RCC 7860 (cell line): ENCODE results near the gene NOL4L.
"Not testable (repeated sequence)": the region's sequence is repeated elsewhere in the genome, so short reads cannot be mapped to it uniquely, and the experiment has no call there.

ENCODE experiments used
- DNase-seq: peaks from one replicate; pipeline ENCODE4 v3.0.0-alpha.2; 2015; ENCODE audit warnings: low spot score
- FAIRE-seq: peaks from 2 replicates; lab custom pipeline; 2012; peaks lifted over from hg19 to GRCh38; lab: Jason Lieb, UNC

NOL4L gene

DNA sequence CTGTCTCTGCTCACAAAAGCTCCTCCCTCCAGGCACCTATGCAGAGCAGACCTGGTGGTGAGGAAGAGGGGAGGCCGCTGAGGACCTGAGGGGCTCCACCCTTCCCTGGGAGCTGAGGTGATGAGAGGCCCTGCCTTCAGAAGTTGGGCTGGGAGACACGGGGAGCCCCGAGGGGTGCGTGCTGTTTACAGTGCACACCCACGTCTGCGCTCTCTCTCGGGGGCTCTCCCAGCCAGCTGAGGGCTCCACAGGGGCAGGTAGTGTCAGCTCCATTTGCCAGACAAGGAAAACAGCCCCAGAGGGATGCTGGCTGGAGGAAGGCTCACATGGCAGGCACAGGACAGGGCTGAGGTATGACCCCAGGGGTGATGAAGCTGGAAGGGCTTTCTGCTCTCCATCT is 13.5 kb upstream of the NOL4L start:
- FAIRE-seq (no peak), DNase-seq (no peak)

DNA sequence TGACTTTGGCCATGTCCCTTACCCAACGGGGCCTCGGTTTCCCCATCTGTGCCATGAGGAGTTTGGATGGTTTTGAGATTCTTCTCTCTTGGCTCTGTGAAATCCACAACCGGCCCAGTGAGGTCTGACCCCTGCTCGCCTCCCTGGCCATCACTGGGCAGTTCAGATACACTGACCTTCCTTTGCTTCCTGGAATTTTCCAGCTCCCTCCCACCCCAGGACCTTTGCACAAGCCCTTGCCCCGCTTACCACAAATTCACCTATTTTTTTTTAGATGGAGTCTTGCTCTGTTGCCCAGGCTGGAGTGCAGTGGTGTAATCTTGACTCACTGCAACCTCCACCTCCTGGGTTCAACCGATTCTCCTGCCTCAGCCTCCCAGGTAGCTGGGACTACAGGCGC is 12.6 kb upstream of the NOL4L start:
- FAIRE-seq (no peak), DNase-seq (no peak)

DNA sequence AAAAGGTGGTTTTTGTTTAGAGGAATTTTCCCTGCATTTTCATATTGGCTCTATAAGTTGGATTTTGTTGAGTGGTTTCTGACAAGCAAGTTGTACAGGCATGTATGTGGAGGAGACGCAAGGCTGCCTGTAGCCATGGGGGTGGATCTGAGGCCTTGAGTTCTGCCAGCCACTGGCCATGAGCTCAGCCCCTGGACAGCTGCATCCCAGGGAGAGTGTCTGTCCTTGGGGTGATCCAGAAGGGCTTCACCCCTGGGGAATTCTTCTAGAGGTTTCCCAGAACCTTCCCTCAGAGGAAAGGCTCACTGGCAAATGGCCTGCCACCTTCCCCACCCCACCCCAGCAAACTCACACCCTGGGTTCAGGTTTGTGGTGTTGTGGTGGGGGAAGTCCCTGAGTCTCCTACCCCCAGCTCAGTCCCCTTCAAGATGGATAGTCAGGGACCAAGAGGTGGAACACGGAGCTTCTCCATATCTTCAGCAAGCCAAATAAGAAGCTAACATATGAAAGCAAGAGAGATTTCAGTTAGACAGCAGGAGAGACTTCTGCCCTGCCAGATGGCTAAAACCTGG is 11.6 kb upstream of the NOL4L start:
- no peak for DNase-seq
- no peak for FAIRE-seq

DNA sequence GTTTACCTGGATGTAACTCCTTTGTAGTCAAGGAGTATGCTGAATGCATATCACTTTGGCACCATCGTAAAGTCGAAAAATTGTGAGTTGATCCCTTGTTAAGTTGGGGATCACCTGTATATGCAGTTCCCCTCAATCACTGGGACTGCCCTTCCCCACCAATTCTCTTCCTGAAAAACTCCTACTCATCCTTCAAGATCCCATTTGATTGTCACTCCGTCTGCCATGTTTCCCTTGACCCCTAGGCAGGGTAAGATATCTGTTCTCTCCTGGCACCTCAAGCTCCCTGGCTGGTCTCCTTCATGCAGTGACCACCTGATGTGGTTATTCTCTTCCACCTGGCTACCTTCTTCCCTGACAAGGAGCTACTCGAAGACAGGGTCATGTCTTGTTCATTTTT is 10.0 kb upstream of the NOL4L start:
- DNase-seq = no peak
- no peak for FAIRE-seq

DNA sequence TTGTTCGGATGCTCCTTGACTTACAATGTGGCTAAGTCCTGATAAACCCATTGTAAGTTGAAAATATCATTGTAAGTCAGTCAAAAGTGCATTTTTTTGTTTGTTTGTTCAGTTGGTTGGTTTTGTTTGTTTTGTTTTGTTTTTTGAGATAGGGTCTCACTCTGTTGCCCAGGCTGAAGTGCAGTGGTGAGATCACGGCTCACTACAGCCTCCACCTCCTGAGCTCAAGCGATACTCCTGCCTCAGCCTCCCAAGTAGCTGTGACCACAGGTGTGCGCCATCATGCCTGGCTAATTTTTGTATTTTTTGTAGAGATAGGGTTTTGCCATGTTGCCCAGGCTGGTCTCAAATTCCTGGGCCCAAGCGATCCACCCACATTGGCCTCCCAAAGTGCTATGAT is 9.5 kb upstream of the NOL4L start:
- DNase-seq, FAIRE-seq: not testable (repeated sequence)

DNA sequence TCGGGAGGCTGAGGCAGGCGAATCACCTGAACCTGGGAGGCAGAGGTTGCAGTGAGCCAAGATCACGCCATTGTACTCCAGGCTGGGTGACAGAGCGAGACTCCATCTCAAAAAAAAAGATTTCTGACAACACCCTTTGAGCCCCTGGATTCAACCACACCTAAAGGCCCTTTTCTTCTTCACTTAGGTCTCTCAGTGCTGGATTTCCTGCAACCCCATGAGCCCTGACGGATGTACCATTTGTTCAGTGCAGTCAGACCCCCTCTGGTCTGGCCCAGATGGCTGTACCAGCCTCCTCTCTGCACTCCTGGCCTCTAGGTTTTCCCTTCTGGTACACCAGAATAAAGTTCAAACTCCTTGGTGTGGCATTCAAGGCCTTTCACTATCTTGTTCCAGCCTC is 9.1 kb upstream of the NOL4L start:
- no peak for FAIRE-seq
- no peak for DNase-seq

DNA sequence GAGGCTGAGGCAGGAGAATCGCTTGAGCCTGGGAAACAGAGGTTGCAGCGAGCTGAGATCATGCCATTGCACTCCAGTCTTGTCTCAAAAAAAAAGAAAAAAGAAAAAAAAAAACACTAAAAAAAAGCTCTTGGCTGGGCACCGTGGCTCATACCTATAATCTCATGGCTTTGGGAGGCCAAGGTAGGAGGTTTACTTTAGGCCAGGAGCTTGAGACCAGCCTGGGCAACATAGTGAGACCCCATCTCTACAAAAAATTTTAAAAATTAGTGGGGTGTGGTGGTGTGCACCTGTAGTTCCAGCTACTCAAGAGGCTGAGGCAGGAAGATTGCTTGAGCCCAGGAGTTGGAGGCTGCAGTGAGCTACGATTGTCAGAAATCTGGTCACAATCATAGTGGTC is 7.5 kb upstream of the NOL4L start:
- not testable (repeated sequence) for FAIRE-seq, DNase-seq

DNA sequence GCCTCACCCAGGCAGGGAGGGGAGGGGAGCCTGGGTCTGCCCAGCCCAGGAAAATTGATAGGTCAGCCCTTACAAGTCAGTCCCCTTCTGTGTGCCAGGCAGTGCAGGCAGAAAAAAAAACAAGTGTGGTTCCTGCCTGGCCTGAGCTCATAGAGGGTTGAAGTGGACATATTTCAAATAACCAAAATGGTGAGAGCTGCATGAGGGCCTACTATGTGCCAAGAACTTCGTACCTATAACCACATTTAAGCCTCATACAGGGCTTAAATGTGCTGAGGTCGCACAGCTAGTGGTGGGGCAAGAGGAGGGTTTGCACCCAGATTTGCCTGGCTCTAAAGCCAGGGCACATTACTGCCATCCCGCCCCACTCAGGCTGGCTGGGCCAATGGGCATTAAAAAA is 6.9 kb upstream of the NOL4L start:
- DNase-seq (no peak), FAIRE-seq (no peak)

DNA sequence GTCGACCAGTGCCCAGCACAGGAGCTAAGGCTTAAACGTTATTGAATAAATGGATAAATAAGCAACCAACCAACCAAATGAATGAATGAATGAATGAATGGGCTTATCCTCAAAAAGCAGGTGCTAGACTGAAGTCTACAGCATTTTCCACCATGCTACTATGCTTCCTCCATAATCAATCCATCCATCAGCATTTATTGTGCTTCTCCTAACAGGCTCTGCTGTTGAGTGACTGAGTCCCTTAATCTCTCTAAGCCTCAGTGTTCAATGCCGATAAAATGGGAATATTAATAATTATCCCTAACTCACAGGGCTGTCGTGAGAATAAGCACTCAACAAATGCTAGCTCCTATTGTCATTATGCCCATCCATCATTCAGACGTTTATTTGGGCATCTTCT is 4.6 kb upstream of the NOL4L start:
- FAIRE-seq (no peak), DNase-seq (no peak)

DNA sequence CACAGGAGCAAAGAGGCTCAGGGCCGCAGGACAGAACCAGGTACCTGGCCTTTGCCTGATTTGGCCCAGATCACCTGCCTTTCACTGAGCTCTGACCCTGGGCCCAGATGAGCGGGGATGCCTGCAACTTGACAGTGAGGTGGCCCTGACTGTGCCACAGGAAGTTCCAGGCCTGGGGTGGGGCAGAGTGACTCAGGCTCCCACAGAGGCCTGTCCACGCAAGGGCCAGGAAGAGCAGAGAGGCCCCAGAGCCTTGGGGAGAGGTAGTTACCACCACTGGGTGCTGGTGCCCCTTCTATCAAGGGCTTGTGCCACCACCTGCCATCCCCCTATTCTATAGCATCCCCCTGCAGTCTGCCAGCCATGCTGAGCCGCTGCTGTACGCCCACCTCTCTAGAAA is 4.1 kb upstream of the NOL4L start:
- FAIRE-seq (no peak), DNase-seq (peak; percentile 46)

DNA sequence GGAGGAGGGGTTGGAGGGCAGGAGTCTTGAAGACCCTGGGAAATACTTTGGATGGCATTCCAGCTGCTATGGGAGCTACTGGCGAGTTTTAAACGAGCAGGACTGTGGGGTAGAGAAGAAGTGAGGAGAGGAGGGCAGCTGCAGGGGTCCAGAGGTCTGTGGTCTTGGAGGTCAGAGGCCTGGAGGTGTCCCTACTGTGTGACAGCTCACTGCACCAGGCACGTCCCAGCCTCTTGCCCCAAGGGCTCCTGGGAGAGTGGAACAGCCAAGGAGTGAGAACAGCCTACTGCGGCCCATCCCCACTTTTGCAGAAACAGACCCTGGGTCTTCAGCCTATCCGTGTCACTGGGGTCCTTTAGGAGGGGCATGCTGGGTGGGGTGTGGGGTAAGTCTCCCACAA is 2.9 kb upstream of the NOL4L start:
- no peak for FAIRE-seq
- no peak for DNase-seq

DNA sequence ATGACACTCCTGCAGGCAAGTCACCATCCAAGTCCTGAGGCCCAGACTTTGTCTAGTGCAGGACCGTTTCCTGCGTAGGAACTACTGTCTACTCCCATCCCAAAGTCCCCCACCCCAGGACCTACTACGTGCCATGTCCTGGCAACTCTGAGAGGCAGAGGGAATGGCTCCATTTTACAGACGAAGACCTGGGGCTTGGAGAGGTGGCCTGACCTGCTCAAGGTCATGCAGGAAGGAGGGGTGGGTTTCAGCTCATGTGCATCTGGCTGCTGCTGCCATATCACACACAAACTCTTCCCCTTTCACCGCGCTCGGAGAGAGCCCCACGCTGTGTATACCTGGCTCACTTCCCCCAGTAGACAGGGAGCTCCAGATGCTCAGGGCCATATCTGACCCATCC is 1.2 kb upstream of the NOL4L start:
- DNase-seq = no peak
- FAIRE-seq = no peak

DNA sequence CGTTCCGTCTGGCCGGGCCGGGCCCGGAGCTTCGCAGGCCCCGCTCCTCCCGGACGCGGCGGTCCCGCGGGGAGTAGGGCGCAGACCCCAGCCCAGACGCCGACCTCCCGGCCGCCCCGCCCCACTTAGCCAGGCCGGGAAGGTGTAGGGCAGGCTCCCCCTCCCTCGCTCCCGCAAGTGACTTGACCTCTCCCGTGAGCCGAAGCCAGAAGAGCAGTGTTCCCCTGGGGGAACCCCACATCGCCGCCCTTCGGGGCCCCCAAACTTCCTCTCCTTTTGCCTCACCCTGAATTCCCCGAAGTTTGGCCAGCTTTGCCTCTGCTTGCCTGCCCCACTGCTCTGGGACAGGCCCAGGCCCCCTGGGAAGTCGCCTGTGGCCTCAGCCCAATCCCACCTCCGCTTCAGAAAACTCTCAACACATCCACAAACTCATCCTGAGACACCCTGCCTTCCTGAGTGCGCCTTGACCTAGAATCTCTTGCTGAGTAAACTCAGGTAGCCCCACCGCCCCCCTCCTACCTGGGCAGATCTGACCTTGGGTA is 524 bp upstream of the NOL4L start:
- DNase-seq (no peak), FAIRE-seq (no peak)

DNA sequence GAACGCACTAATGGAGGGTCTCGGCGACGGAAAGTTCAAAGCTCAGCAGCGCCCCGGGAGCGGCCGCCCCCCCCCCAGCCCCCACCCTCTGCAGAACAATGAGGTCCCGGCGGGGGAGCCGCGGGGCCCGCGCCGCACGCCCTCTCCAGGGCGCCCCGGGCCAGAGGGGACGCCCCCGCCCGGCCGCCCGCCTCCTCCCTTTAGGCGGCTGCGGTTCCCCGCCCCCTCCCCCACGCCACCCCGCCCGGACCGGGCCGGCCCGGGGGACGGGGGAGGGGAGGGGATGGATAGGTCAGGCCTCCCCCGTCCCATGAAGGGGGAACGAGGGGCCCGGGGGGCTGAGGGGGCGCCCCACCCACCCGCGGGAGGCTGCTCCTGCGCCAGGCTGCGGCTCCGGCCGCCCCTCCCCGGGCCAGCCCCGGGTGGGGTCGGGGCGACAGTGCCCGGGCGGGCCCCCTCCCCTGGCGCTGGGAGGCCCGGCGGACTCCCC is 1.5 kb downstream of the NOL4L start:
- DNase-seq = no peak
- no peak for FAIRE-seq

DNA sequence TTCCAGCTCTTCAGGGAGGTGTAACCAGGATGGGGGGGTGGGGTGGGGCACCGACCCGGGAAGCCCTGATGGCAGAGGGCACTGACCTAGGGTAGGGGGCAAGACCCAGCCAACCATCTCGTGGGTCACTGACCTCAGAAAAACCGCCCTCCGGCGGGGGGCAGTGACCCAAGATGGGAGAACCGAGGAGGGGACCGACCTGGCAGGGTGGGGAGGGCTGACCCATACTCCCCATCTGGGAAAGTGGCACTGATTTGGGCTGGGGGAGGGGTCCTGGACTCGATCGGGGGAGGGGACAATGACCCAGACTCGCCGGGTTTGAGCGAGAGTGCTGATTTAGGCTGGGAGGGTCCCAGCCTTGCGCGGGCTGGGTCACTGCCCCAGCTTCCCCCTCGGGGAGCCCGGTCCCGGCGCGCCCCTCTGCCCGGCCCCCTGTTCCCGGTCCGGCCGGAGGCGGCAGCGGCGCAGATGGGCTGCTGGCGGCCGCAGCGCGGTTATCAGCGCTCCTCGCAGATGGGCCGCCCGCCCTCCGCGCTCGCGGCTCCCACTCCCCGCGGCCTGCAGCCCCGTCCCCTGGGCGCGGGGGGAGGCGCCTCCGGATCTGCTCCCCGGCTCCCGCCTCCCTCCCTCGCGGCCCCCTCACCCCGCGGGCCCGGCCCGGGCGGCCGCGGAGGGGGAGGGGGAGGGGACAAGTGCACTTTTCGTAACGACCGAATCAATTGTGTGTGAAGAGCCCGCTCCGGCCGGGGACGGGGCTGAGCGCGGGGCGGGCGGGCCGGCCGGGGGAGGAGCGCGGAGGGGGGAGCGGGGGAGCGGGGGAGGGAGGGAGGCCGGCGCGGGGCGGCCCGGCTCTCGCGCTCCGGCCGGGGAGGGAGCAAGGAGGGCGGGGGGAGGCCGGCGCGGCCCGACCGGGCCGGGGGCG is 2.2 kb downstream of the NOL4L start:
- DNase-seq = no peak
- FAIRE-seq = no peak

DNA sequence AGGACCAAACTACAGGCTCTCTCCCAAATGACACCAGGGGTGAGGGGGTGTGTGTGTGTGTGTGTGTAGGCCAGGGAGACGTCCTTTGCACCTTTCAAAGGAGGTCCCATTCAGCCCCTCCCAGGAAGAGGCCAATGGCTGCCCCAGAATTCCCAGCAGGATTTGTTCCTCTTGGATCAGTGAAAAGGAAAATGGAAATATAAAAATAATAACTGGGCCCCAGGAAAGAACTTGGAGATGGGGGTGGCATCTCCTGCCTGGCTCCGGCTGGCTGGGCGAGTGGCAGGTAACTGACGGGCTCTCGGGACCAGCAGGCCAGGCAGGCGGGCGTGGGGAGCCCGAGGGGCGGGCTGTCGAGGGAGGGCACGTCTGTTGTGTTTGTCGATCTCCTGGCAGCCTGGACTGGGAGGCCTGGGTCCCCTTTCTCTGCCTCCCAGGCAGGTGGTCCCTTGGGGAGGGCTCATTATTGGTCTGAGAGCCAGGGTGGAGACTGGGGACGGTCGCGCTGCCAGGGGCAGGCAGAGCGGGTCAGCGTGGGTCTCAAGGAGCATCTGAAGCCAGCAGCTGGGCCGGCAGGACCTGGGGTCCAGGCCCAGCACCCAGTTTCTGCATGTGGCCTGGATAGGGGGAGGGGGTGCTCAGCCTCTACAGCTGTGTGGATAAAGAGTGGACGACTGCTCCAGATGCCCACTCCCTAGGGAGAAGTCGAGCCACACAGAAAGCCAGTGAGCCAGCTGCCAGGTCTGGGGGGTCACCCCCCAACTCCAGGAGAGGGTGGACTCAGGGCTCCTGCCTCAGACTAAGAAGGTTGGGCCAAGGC is 3.1 kb downstream of the NOL4L start:
- FAIRE-seq (no peak), DNase-seq (no peak)

DNA sequence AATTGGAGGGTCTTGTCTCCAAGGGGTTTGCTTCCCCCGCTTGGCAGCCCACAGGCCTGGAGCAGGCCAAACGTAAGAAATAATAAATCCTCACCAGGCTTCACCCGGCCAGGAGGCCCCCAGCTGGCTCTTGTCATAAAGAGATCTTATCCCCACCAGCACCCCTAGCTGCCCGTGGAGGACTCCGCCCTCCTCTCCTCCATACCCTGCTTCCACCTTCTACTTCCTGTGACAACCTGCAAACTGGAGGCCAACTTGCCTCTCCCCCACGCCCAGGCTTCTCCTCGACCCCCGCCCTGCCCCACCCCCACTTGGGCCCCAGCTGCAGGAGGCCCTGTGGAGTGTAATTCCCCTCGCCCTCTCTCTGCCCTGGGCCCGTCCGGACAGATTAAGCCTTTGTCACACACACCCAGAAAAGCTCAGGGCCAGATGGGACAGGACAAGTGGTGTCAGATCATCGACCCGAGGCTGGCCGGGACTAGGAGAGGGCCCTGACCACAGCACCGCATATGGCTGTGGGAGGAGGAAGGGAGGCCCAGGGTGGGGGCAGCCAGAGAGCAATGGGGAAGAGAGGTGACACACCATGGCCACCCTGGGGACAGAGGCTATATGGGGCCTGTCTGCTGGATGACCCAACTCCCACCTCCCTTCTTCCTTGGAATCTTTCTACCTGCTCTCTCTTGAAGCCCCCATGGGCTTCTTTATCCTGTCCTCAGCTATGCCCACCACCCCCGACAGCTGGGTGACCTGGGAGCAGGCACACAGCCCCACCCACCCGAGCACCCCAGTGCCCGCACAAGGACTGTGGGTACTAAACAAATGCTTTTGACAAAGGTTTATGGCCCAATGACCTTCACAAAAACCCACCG is 3.9 kb downstream of the NOL4L start:
- FAIRE-seq (no peak), DNase-seq (peak; percentile 14)

DNA sequence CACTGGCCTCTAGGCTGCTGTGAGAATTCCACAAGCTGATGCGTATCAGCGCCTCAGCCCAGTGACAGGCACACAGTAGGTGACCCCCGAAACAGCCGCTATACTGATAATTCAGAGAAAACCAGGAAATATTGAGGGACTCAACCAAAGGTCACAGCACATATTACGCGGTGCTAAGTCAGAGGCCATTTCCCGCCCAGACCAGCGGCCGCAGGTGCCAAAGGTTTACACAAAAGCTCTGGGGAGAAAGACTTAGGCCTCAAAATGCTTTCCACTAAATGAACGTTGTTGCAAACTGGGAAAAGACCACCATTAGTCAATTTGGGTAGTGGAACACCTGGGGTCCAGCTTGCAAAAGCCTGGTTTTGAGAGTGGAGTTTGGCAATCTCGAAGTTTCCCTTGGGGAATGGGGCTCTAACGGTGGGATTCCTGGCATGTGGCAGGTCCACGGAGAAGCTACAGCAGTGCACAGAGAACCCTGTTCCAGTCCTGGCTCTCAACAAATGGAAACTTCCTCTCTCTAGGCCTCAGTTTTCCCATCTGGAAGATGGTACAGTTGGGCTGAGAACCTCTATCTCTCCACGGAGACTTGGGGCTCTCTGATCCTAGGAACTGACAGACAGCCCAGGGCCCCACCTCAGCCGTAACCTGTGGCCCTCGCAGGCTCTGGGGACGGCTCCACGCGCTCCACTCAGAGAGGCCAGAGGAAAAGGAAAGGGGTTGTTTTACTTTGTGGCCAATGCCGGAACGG is 4.7 kb downstream of the NOL4L start:
- no peak for FAIRE-seq
- no peak for DNase-seq

DNA sequence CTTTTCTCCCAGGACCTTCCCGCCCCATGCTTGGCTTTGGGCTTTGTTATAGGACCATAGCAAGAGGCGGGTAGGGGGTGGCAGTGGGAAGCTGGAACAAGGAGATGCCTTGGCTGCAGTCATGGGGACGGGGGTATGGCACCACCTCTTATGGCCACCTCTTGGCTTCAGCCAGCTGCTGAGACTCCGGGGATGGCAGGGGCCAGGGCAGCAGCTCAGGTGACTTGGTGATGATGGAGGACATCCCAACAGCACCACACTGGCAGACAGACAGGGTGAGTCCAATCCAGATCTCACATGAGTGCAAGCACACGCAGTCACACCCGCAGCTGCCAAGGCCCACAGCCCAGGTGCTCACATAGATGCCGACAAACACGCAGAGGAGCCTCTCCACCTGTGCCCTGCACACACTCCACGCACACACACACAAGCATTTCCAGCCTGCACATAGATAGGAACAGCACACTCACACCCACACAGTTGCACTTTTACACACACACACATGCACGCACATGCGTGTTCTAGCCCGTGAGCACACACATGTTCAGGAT is 6.2 kb downstream of the NOL4L start:
- DNase-seq (no peak), FAIRE-seq (no peak)
